SK-N-SH (cell line): ENCODE measurements around the gene RBBP8. TPM values are rescaled to one million over a fixed set of nuclear protein-coding genes. Genes with fewer than 3 reads are reported as not detected.

Experiments used
- CTCF ChIA-PET: fragments of 300-600, 350-600 bp; formaldehyde crosslinking; extraction: SDS; loops from one replicate; lab custom pipeline; 2021; lab: Yijun Ruan, JAX
- POLR2A ChIA-PET: fragments of 350-600 bp; sonication (Branson Sonifier 250); formaldehyde crosslinking; extraction: SDS; loops from one replicate; lab custom pipeline; 2020; ENCODE audit warnings: antibody characterized with exemption, inconsistent platforms; lab: Yijun Ruan, JAX
- DNase-seq: peaks from one replicate; pipeline ENCODE4 v3.0.0; 2012
- H2AFZ ChIP-seq: fragments of 200-600 bp; sonication (generic); 2 replicates; pipeline ENCODE4 v1.8.1; 2016; ENCODE audit warnings: antibody characterized with exemption, mild to moderate bottlenecking, low read depth
- H3F3A ChIP-seq: fragments of 200-600 bp; sonication (generic); replicated peaks from 2 replicates; pipeline ENCODE3; 2016; ENCODE audit warnings: antibody characterized with exemption, mild to moderate bottlenecking; ENCODE audit not compliant: insufficient read depth
- H3K27ac ChIP-seq, 2 experiments: fragments of 200-500 bp in 1 of 2; fragments of 200-600 bp in 1 of 2; sonication (Bioruptor generic) in 1 of 2; sonication (generic), shearing (Covaris generic) in 1 of 2; 2 replicates each; pipeline versions ENCODE4 v1.5.1 to v1.6.1; 2014 to 2016; ENCODE audit warnings: low read depth in 2 of 2, inconsistent platforms in 1 of 2, low read length in 1 of 2, mild to moderate bottlenecking in 1 of 2, mixed read lengths in 1 of 2
- H3K27me3 ChIP-seq: fragments of 200-600 bp; sonication (generic), shearing (Covaris generic); 2 replicates; pipeline ENCODE4 v1.6.1; 2016; ENCODE audit warnings: mixed run types; ENCODE audit not compliant: insufficient read depth
- H3K36me3 ChIP-seq, 2 experiments: fragments of 200-500 bp in 1 of 2; fragments of 200-600 bp in 1 of 2; sonication (Bioruptor generic) in 1 of 2; sonication (generic) in 1 of 2; replicated peaks in 1 of 2; 2 replicates each; pipeline versions ENCODE3 to v1.5.1; 2014 to 2016; ENCODE audit warnings: low read length in 1 of 2, mild to moderate bottlenecking in 1 of 2; ENCODE audit not compliant: insufficient read depth in 2 of 2, control insufficient read depth in 1 of 2
- H3K4me1 ChIP-seq, 2 experiments: fragments of 200-500 bp in 1 of 2; fragments of 200-600 bp in 1 of 2; sonication (Bioruptor generic) in 1 of 2; sonication (generic), shearing (Covaris generic) in 1 of 2; 2 replicates each; pipeline versions ENCODE4 v1.5.1 to v1.6.1; 2014 to 2016; ENCODE audit warnings: low read depth in 1 of 2, low read length in 1 of 2, mixed run types in 1 of 2; ENCODE audit not compliant: insufficient read depth in 2 of 2, control insufficient read depth in 1 of 2
- H3K4me2 ChIP-seq: fragments of 200-600 bp; sonication (generic), shearing (Covaris generic); 2 replicates; pipeline ENCODE4 v1.6.1; 2017; ENCODE audit warnings: mixed run types
- H3K4me3 ChIP-seq, 2 experiments: fragments of 200-500 bp in 1 of 2; fragments of 200-600 bp in 1 of 2; sonication (Bioruptor generic) in 1 of 2; sonication (generic), shearing (Covaris generic) in 1 of 2; 2 replicates each; pipeline versions ENCODE4 v1.5.1 to v1.8.1; 2014 to 2016; ENCODE audit warnings: low read depth in 2 of 2, inconsistent platforms in 1 of 2, low read length in 1 of 2, mild to moderate bottlenecking in 1 of 2, mixed read lengths in 1 of 2, moderate library complexity in 1 of 2
- H3K79me2 ChIP-seq: fragments of 200-600 bp; sonication (generic); 2 replicates; pipeline ENCODE4 v1.8.1; 2017; ENCODE audit warnings: mild to moderate bottlenecking; ENCODE audit not compliant: insufficient read depth
- H3K9ac ChIP-seq: fragments of 200-600 bp; sonication (generic); 2 replicates; pipeline ENCODE4 v1.6.1; 2017; ENCODE audit warnings: mixed run types
- H3K9me2 ChIP-seq: fragments of 200-600 bp; sonication (generic); 2 replicates; pipeline ENCODE4 v1.6.1; 2017; ENCODE audit warnings: mixed run types
- H3K9me3 ChIP-seq: fragments of 200-600 bp; sonication (generic); 2 replicates; pipeline ENCODE4 v1.6.1; 2017; ENCODE audit warnings: mixed run types, mild to moderate bottlenecking, moderate library complexity
- H4K20me1 ChIP-seq: fragments of 200-600 bp; sonication (generic); 2 replicates; pipeline ENCODE4 v1.6.1; 2017; ENCODE audit warnings: mild to moderate bottlenecking, mixed run types; ENCODE audit not compliant: insufficient read depth
- CTCF ChIP-seq: fragments of 200-600 bp; sonication (generic); IDR thresholded peaks from 2 replicates; pipeline ENCODE4 v1.6.1; 2017; ENCODE audit warnings: antibody characterized with exemption, mild to moderate bottlenecking, moderate library complexity
- ELF1 ChIP-seq: IDR thresholded peaks from 2 replicates; pipeline ENCODE4 v1.4.0; 2012
- EZH2phosphoT487 ChIP-seq: fragments of 200-600 bp; sonication (generic); IDR thresholded peaks from 2 replicates; pipeline ENCODE4 v1.6.1; 2017; ENCODE audit warnings: low read depth, mixed run types, mild to moderate bottlenecking, antibody characterized with exemption, moderate library complexity, borderline replicate concordance
- FOSL2 ChIP-seq: IDR thresholded peaks from 2 replicates; pipeline ENCODE4 v1.4.0; 2012; ENCODE audit warnings: low read depth, mild to moderate bottlenecking, moderate library complexity, borderline replicate concordance
- FOXM1 ChIP-seq: IDR thresholded peaks from 2 replicates; pipeline ENCODE4 v1.4.0; 2012; ENCODE audit warnings: low read depth, mild to moderate bottlenecking
- GABPA ChIP-seq: IDR thresholded peaks from 2 replicates; pipeline ENCODE4 v1.4.0; 2012; ENCODE audit warnings: low read depth, mild to moderate bottlenecking
- GATA2 ChIP-seq: sonication (generic); formaldehyde crosslinking; IDR thresholded peaks from 2 replicates; pipeline ENCODE4 v1.5.0; 2020; ENCODE audit warnings: mild to moderate bottlenecking, missing genetic modification reagents
- MAX ChIP-seq: IDR thresholded peaks from 2 replicates; pipeline ENCODE4 v1.4.0; 2012; ENCODE audit warnings: low read depth
- MEF2A ChIP-seq: IDR thresholded peaks from 2 replicates; pipeline ENCODE4 v1.4.0; 2012; ENCODE audit warnings: low read depth, borderline replicate concordance
- NFIC ChIP-seq: IDR thresholded peaks from 2 replicates; pipeline ENCODE4 v1.4.0; 2012; ENCODE audit warnings: borderline replicate concordance
- RAD21 ChIP-seq: IDR thresholded peaks from 2 replicates; pipeline ENCODE4 v1.6.1; 2012; ENCODE audit warnings: mild to moderate bottlenecking, low read length
- RCOR1 ChIP-seq: fragments of 150-350 bp; IDR thresholded peaks from 2 replicates; pipeline ENCODE4 v1.6.1; 2017; ENCODE audit warnings: antibody characterized with exemption, low read length
- REST ChIP-seq: IDR thresholded peaks from 2 replicates; pipeline ENCODE4 v1.6.1; 2012; ENCODE audit warnings: mild to moderate bottlenecking, low read depth, low read length, moderate library complexity
- RFX5 ChIP-seq: IDR thresholded peaks from 2 replicates; pipeline ENCODE4 v1.6.1; 2012; ENCODE audit warnings: mild to moderate bottlenecking, improper control_type of control experiment, low read length
- SMC3 ChIP-seq: IDR thresholded peaks from 2 replicates; pipeline ENCODE4 v1.6.1; 2012; ENCODE audit warnings: low read depth, low read length, improper control_type of control experiment
- TCF12 ChIP-seq: IDR thresholded peaks from 2 replicates; pipeline ENCODE4 v1.4.0; 2012
- TEAD4 ChIP-seq: IDR thresholded peaks from 2 replicates; pipeline ENCODE4 v1.4.0; 2012; ENCODE audit warnings: mild to moderate bottlenecking, borderline replicate concordance; ENCODE audit not compliant: insufficient read depth
- USF2 ChIP-seq: fragments of 150-350 bp; IDR thresholded peaks from 2 replicates; pipeline ENCODE4 v1.6.1; 2017; ENCODE audit warnings: antibody characterized with exemption, low read length, low read depth, borderline replicate concordance
- YY1 ChIP-seq: IDR thresholded peaks from 2 replicates; pipeline ENCODE4 v1.4.0; 2012; ENCODE audit warnings: low read depth, mild to moderate bottlenecking
- ZBTB33 ChIP-seq: IDR thresholded peaks from 2 replicates; pipeline ENCODE4 v1.4.0; 2012; ENCODE audit warnings: low read depth, borderline replicate concordance
- WGBS: methylation state at CpG from one replicate; pipeline ENCODE4 v1.1.6; 2017; ENCODE audit warnings: low lambda C conversion rate; 5-methylcytosine and 5-hydroxymethylcytosine counted together
- polyA plus RNA-seq, 3 experiments: library from polyadenylated mRNA; depleted of rRNA; stranded (reverse); fragments of >200 nt; gene quantifications; 2 replicates each; pipeline ENCODE4 v1.2.3, GENCODE V29; 2012

Gene RBBP8
- polyA plus RNA-seq, 1 of the 3 experiments (the other 2 are of a cell fraction) = 9.6 TPM

GRCh38 chr18:22956226-22956625, 23.1 kb downstream of the RBBP8 start:
- WGBS = 100% methylated on average over 3 of the region's 3 CpGs
- Histone ChIP-seq H3K4me1 (peaks cover 0 to 2% of the 10 kb centered on the region in 2 experiments; a peak in 1 of 4 replicates), H3K36me3 (peaks cover 16 to 19% of the 10 kb centered on the region in 2 experiments), H3K27me3 (no peaks in the 10 kb centered on the region), H4K20me1 (no peaks in the 10 kb centered on the region), H2AFZ (no peak overlapping the region), H3K9ac (no peak overlapping the region), H3K9me2 (no peaks in the 10 kb centered on the region), H3K27ac (no peak overlapping the region), H3F3A (no peaks in the 10 kb centered on the region), H3K79me2 (no peaks in the 10 kb centered on the region), H3K9me3 (no peaks in the 10 kb centered on the region), H3K4me2 (no peak overlapping the region), H3K4me3 (no peak overlapping the region)
- TF ChIP-seq TCF12 (no peak), GATA2 (no peak), ELF1 (no peak), MAX (no peak), SMC3 (no peak), FOSL2 (no peak), RFX5 (no peak), RCOR1 (no peak), RAD21 (no peak), MEF2A (no peak), NFIC (no peak), FOXM1 (no peak), USF2 (no peak), TEAD4 (no peak), GABPA (no peak), EZH2phosphoT487 (no peak)
- DNase-seq = no peak
- POLR2A ChIA-PET = no interaction called here
- CTCF ChIA-PET = no interaction called here

- no peaks in the 10 kb centered on the region for H3K9me2 ChIP-seq
- H3K36me3 ChIP-seq = peaks cover 2 to 10% of the 10 kb centered on the region in 2 experiments
- H2AFZ ChIP-seq = no peak overlapping the region
- no peaks in the 10 kb centered on the region for H3K79me2 ChIP-seq
- H4K20me1 ChIP-seq = no peaks in the 10 kb centered on the region
- no peak for DNase-seq
- 92% methylated on average over 1 of the region's 1 CpG for WGBS
- H3K27me3 ChIP-seq = no peaks in the 10 kb centered on the region
- H3F3A ChIP-seq = no peaks in the 10 kb centered on the region
- H3K4me1 ChIP-seq = no peaks in the 10 kb centered on the region; a peak in 1 of 4 replicates
- no peak overlapping the region for H3K4me3 ChIP-seq
- H3K4me2 ChIP-seq = no peak overlapping the region
- no peak overlapping the region for H3K27ac ChIP-seq
- POLR2A ChIA-PET = no interaction called here
- no peaks in the 10 kb centered on the region for H3K9me3 ChIP-seq
- no peak overlapping the region for H3K9ac ChIP-seq
- CTCF ChIA-PET = interaction anchor here (0.8 kb wide), 1 partner anchor 22 kb away, joined by 3 read pairs; no protein-coding TSS in a partner anchor
- TF ChIP-seq NFIC (no peak), REST (no peak), MEF2A (no peak), RCOR1 (no peak), CTCF (no peak), ZBTB33 (no peak), FOSL2 (no peak), FOXM1 (no peak), YY1 (no peak)
Observed at GRCh38 chr18:22961156-22961555, 28.0 kb downstream of the RBBP8 start.
